ENCODE measurements around the gene CCDC89. TPM values are rescaled to one million over a fixed set of nuclear protein-coding genes. Genes with fewer than 3 reads are reported as not detected.
A peak's percentile ranks its signal among the peaks of the same experiment; 100 is the strongest.

The CCDC89 gene
- total and polyA plus RNA-seq, 2 of the 13 experiments (the other 11 are each of a cell fraction or from before 2014, with no cell fraction given): 0.13 to 0.38 TPM

DNA sequence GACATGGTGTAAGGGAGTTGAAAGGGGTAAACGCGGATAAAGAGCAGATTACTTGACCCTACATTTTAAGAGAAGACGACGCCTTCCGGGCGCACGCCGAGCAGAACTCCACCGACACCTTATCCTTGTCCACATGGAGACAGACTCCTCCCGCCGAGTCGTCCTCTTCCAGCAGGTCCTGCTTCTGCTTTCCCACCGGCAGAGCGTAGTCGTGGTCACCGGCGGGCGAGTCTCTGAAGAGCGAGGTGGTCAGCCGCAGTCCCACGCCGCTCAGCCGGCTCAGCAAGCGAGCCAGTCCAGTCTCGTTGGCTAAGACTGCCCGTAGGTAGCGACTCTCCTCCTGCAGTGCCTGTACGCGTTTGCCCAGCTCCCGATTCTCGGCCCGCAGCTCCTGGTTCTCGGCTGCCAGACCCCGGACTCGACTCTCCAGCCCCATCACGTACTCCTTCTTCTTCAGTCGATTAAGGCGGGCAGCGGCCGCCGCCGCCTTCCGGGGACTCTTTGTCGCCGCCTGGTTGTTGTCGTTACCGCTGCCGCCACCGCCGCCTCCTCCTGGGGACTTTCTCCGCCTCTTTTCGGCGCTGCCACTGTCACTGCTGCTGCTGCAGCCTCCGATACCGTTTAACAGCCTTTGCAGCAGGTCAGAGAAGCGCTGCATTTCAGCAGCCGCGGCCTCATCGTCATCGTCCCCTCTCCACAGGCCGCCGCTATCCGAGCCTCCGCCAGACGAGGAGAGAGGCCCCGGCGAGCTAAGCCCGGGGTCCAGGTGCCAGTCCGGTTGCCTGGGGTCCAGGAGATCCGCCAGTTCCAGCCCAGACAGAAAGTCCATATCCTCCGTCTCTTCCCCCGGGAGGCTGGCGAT lies 22.0 kb downstream of the CCDC89 start:
- no peak overlapping the region for H2AFZ ChIP-seq (ENCODE audit: low read length)
- in situ Hi-C loops (cut with HindIII; ENCODE audit: extremely low pct_ligation_motif_present, low pct_unique_long_range_greater_than_20kb): no loop called here
- WGBS (ENCODE audit: low lambda C conversion rate): 0% methylated on average over 26 of the region's 73 CpGs
- DNase-seq (ENCODE audit: low spot score) (peak; percentile 50), FAIRE-seq (no peak), ATAC-seq (peak; percentile 78)
- H3K4me3 ChIP-seq (replicated peaks in 1 of 3; ENCODE audit: insufficient read depth in 1 of 3, low read depth in 2 of 3, low read length in 3 of 3): peak overlapping the region; percentile 72 to 95 (median 86)
- peaks cover 54% of the 10 kb centered on the region for H3K79me2 ChIP-seq (ENCODE audit: insufficient read depth, low read length)
- peaks cover 29% of the 10 kb centered on the region for H4K20me1 ChIP-seq (ENCODE audit: insufficient read depth, low read length)
- intact Hi-C loops (cut with micrococcal nuclease; ENCODE audit: unreplicated experiment): loop anchor here (1.0 to 2.0 kb wide), 2 partner anchors 15 to 69 kb away; no protein-coding TSS in a partner anchor
- no peaks in the 10 kb centered on the region for H3K9me3 ChIP-seq (ENCODE audit: low read length)
- H3K27ac ChIP-seq (ENCODE audit: extremely low read length, insufficient read depth, low read length): peak overlapping the region; percentile 98
- no peaks in the 10 kb centered on the region; a peak in 1 of 5 replicates for H3K27me3 ChIP-seq (ENCODE audit: control insufficient read depth in 1 of 2, insufficient read depth in 2 of 2, low read length in 2 of 2)
- no TSS peak for BruUV-seq (replicated peaks)
- H3K4me1 ChIP-seq (ENCODE audit: insufficient read depth, low read length): peaks cover 49% of the 10 kb centered on the region
- peak overlapping the region; percentile 98 for H3K9ac ChIP-seq (ENCODE audit: insufficient read depth, low read depth, low read length)
- CTCF ChIA-PET (ENCODE audit: low intra/inter-chr PET ratio, low total read pairs): no interaction called here
- H3K36me3 ChIP-seq (replicated peaks in 1 of 2; ENCODE audit: control insufficient read depth in 1 of 2, insufficient read depth in 2 of 2, low read length in 2 of 2): no peaks in the 10 kb centered on the region
- H3K4me2 ChIP-seq (ENCODE audit: low read depth, low read length): peak overlapping the region; percentile 88
- POLR2A ChIA-PET: interaction anchor here (1.2 to 10.0 kb wide), 6 partner anchors 10 to 36 kb away, joined by 3 to 112 read pairs (median 6); partner anchors contain the start of genes TMEM126A and TMEM126B
- TF ChIP-seq CHD2 (IDR thresholded peaks at IDR 0.05; ENCODE audit: low read depth, low read length) (no peak), ZNF775 (CRISPR knock-in tag; IDR thresholded peaks at IDR 0.05; ENCODE audit: borderline replicate concordance) (no peak), MAZ (IDR thresholded peaks at IDR 0.05; ENCODE audit: borderline replicate concordance, low read depth, low read length) (no peak), MAZ (CRISPR knock-in tag; IDR thresholded peaks at IDR 0.05; ENCODE audit: low read depth) (peak; percentile 18; the same call in 1 of the 2 replicates), ZBTB20 (CRISPR knock-in tag; IDR thresholded peaks at IDR 0.05; ENCODE audit: borderline replicate concordance, low read depth) (no peak), ZSCAN30 (CRISPR knock-in tag; IDR thresholded peaks at IDR 0.05) (peak; percentile 67; the same call in 1 of the 2 replicates), SP140L (CRISPR knock-in tag; IDR thresholded peaks at IDR 0.05; ENCODE audit: borderline replicate concordance) (no peak), HCFC1 (IDR thresholded peaks at IDR 0.05; ENCODE audit: low read depth, low read length) (no peak), HMGXB4 (CRISPR knock-in tag; IDR thresholded peaks at IDR 0.05; ENCODE audit: borderline replicate concordance in 1 of 2, low read depth in 1 of 2) (peak; percentile 25 to 92; a peak in 2 of 4 replicates), GLI4 (CRISPR knock-in tag; IDR thresholded peaks at IDR 0.05; ENCODE audit: borderline replicate concordance) (no peak), ZNF564 (CRISPR knock-in tag; IDR thresholded peaks at IDR 0.05) (0 out of 2 replicates have a peak, but pooled peaks have one; percentile 16), POLR2AphosphoS5 (IDR thresholded peaks at IDR 0.05; ENCODE audit: low read depth, low read length) (no peak), ZNF232 (CRISPR knock-in tag; IDR thresholded peaks at IDR 0.05; ENCODE audit: borderline replicate concordance) (peak; percentile 59; the same call in 1 of the 2 replicates), IRF9 (CRISPR knock-in tag; IDR thresholded peaks at IDR 0.05; ENCODE audit: borderline replicate concordance) (peak; percentile 24; the same call in 1 of the 2 replicates), ZSCAN21 (CRISPR knock-in tag; IDR thresholded peaks at IDR 0.05; ENCODE audit: borderline replicate concordance) (0 out of 2 replicates have a peak, but pooled peaks have one; percentile 13), ZNF782 (CRISPR knock-in tag; IDR thresholded peaks at IDR 0.05; ENCODE audit: borderline replicate concordance) (peak; percentile 33; the same call in 1 of the 2 replicates), TBX2 (CRISPR knock-in tag; IDR thresholded peaks at IDR 0.05; ENCODE audit: borderline replicate concordance) (peak; percentile 43; the same call in 1 of the 2 replicates), ZNF747 (CRISPR knock-in tag; IDR thresholded peaks at IDR 0.05; ENCODE audit: borderline replicate concordance) (0 out of 2 replicates have a peak, but pooled peaks have one; percentile 37), MBNL3 (CRISPR knock-in tag; conservative IDR thresholded peaks at IDR 0.05) (no peak)

All from HepG2 (cell line).